Measurements from ENCODE around the gene CPNE7. TPM values are rescaled to one million over a fixed set of nuclear protein-coding genes. Genes with fewer than 3 reads are reported as not detected.
A peak's percentile ranks its signal among the peaks of the same experiment; 100 is the strongest.

The CPNE7 gene
- total and polyA plus RNA-seq, 2 of the 13 experiments (the other 11 are each of a cell fraction or from before 2014, with no cell fraction given) = 0.59 TPM; not detected in 1

DNA sequence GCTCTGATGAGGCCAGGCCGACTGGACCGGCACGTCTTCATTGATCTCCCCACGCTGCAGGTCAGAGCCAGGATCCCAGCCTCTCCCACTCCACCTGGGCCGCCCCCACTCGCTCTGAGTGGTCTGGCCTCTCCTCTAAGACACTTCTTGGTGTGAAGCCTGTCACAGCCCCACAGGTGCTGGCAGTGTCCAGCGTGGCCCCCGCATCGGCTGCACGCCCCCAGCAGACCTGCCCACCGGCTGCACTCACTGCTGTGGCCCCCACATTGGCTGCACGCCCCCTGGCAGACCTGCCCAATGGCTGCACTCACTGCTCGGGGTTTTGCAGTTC lies 30.9 kb upstream of the CPNE7 start (continued):
- TF ChIP-seq, protein P1, sequence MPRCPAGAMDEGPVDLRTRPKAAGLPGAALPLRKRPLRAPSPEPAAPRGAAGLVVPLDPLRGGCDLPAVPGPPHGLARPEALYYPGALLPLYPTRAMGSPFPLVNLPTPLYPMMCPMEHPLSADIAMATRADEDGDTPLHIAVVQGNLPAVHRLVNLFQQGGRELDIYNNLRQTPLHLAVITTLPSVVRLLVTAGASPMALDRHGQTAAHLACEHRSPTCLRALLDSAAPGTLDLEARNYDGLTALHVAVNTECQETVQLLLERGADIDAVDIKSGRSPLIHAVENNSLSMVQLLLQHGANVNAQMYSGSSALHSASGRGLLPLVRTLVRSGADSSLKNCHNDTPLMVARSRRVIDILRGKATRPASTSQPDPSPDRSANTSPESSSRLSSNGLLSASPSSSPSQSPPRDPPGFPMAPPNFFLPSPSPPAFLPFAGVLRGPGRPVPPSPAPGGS (CRISPR knock-in tag; IDR thresholded peaks at IDR 0.05) = peak; percentile 34; the same call in 1 of the 2 replicates
- 0 out of 2 replicates have a peak, but pooled peaks have one; percentile 2 for TF ChIP-seq ZKSCAN5 (CRISPR knock-in tag; IDR thresholded peaks at IDR 0.05)
- TF ChIP-seq MBD4 (IDR thresholded peaks at IDR 0.05; ENCODE audit: borderline replicate concordance, low read length) = no peak
- peak; percentile 40 for TF ChIP-seq SRSF1 (optimal IDR thresholded peaks at IDR 0.05; ENCODE audit: low read depth, low read length)
- TF ChIP-seq, protein P2, sequence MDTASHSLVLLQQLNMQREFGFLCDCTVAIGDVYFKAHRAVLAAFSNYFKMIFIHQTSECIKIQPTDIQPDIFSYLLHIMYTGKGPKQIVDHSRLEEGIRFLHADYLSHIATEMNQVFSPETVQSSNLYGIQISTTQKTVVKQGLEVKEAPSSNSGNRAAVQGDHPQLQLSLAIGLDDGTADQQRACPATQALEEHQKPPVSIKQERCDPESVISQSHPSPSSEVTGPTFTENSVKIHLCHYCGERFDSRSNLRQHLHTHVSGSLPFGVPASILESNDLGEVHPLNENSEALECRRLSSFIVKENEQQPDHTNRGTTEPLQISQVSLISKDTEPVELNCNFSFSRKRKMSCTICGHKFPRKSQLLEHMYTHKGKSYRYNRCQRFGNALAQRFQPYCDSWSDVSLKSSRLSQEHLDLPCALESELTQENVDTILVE (CRISPR knock-in tag; IDR thresholded peaks at IDR 0.05) = no peak
- peak; percentile 48 for TF ChIP-seq HNRNPLL (IDR thresholded peaks at IDR 0.05; ENCODE audit: low read depth, low read length, poor library complexity, severe bottlenecking)
- peak; percentile 12; the same call in 1 of the 2 replicates for TF ChIP-seq ZSCAN25 (CRISPR knock-in tag; IDR thresholded peaks at IDR 0.05)
- TF ChIP-seq ZNF274 (CRISPR knock-in tag; IDR thresholded peaks at IDR 0.05) = peak; percentile 47; the same call in 1 of the 2 replicates
- TF ChIP-seq, protein P3, sequence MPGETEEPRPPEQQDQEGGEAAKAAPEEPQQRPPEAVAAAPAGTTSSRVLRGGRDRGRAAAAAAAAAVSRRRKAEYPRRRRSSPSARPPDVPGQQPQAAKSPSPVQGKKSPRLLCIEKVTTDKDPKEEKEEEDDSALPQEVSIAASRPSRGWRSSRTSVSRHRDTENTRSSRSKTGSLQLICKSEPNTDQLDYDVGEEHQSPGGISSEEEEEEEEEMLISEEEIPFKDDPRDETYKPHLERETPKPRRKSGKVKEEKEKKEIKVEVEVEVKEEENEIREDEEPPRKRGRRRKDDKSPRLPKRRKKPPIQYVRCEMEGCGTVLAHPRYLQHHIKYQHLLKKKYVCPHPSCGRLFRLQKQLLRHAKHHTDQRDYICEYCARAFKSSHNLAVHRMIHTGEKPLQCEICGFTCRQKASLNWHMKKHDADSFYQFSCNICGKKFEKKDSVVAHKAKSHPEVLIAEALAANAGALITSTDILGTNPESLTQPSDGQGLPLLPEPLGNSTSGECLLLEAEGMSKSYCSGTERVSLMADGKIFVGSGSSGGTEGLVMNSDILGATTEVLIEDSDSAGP (CRISPR knock-in tag; IDR thresholded peaks at IDR 0.05; ENCODE audit: borderline replicate concordance) = peak; percentile 14; the same call in 1 of the 2 replicates
- TF ChIP-seq, protein P4, sequence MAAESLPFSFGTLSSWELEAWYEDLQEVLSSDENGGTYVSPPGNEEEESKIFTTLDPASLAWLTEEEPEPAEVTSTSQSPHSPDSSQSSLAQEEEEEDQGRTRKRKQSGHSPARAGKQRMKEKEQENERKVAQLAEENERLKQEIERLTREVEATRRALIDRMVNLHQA (CRISPR knock-in tag; IDR thresholded peaks at IDR 0.05) = no peak
- TF ChIP-seq JARID2 (CRISPR knock-in tag; IDR thresholded peaks at IDR 0.05; ENCODE audit: insufficient replicate concordance) = peak; percentile 18
- TF ChIP-seq, protein P5, sequence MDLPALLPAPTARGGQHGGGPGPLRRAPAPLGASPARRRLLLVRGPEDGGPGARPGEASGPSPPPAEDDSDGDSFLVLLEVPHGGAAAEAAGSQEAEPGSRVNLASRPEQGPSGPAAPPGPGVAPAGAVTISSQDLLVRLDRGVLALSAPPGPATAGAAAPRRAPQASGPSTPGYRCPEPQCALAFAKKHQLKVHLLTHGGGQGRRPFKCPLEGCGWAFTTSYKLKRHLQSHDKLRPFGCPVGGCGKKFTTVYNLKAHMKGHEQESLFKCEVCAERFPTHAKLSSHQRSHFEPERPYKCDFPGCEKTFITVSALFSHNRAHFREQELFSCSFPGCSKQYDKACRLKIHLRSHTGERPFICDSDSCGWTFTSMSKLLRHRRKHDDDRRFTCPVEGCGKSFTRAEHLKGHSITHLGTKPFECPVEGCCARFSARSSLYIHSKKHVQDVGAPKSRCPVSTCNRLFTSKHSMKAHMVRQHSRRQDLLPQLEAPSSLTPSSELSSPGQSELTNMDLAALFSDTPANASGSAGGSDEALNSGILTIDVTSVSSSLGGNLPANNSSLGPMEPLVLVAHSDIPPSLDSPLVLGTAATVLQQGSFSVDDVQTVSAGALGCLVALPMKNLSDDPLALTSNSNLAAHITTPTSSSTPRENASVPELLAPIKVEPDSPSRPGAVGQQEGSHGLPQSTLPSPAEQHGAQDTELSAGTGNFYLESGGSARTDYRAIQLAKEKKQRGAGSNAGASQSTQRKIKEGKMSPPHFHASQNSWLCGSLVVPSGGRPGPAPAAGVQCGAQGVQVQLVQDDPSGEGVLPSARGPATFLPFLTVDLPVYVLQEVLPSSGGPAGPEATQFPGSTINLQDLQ (CRISPR knock-in tag; IDR thresholded peaks at IDR 0.05) = no peak
- no peak for TF ChIP-seq ATM (IDR thresholded peaks at IDR 0.05; ENCODE audit: borderline replicate concordance)
- TF ChIP-seq, protein P6, sequence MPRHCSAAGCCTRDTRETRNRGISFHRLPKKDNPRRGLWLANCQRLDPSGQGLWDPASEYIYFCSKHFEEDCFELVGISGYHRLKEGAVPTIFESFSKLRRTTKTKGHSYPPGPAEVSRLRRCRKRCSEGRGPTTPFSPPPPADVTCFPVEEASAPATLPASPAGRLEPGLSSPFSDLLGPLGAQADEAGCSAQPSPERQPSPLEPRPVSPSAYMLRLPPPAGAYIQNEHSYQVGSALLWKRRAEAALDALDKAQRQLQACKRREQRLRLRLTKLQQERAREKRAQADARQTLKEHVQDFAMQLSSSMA (CRISPR knock-in tag; IDR thresholded peaks at IDR 0.05) = no peak
- no peak for TF ChIP-seq ZNF781 (CRISPR knock-in tag; IDR thresholded peaks at IDR 0.05; ENCODE audit: borderline replicate concordance, not compliant biosample characterization)
- TF ChIP-seq, protein P7, sequence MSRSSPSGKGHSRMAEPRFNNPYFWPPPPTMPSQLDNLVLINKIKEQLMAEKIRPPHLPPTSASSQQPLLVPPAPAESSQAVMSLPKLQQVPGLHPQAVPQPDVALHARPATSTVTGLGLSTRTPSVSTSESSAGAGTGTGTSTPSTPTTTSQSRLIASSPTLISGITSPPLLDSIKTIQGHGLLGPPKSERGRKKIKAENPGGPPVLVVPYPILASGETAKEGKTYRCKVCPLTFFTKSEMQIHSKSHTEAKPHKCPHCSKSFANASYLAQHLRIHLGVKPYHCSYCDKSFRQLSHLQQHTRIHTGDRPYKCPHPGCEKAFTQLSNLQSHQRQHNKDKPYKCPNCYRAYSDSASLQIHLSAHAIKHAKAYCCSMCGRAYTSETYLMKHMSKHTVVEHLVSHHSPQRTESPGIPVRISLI (CRISPR knock-in tag; IDR thresholded peaks at IDR 0.05; ENCODE audit: borderline replicate concordance) = 0 out of 2 replicates have a peak, but pooled peaks have one; percentile 0
- no peak for TF ChIP-seq ESRRA (CRISPR knock-in tag; IDR thresholded peaks at IDR 0.05; ENCODE audit: low read depth)
- no peak for TF ChIP-seq ZNF644 (CRISPR knock-in tag; IDR thresholded peaks at IDR 0.05; ENCODE audit: low read depth)
- TF ChIP-seq SMAD1 (CRISPR knock-in tag; IDR thresholded peaks at IDR 0.05; ENCODE audit: borderline replicate concordance, low read depth) = 0 out of 2 replicates have a peak, but pooled peaks have one; percentile 37
- peak; percentile 76; the same call in 1 of the 2 replicates for TF ChIP-seq ZFP41 (CRISPR knock-in tag; IDR thresholded peaks at IDR 0.05; ENCODE audit: borderline replicate concordance)

Measured in HepG2 (cell line).